GM12872 (cell line): ENCODE data around the gene GNAI2.
A peak's percentile ranks its signal among the peaks of the same experiment; 100 is the strongest.

ENCODE experiments used
- TF ChIP-seq, protein P1 (sequence below): IDR thresholded peaks from 3 replicates; pipeline ENCODE4 v1.5.1; 2011; ENCODE audit warnings: low read depth, mild to moderate bottlenecking, low read length, moderate library complexity; ENCODE audit not compliant: insufficient read depth

The GNAI2 gene

DNA sequence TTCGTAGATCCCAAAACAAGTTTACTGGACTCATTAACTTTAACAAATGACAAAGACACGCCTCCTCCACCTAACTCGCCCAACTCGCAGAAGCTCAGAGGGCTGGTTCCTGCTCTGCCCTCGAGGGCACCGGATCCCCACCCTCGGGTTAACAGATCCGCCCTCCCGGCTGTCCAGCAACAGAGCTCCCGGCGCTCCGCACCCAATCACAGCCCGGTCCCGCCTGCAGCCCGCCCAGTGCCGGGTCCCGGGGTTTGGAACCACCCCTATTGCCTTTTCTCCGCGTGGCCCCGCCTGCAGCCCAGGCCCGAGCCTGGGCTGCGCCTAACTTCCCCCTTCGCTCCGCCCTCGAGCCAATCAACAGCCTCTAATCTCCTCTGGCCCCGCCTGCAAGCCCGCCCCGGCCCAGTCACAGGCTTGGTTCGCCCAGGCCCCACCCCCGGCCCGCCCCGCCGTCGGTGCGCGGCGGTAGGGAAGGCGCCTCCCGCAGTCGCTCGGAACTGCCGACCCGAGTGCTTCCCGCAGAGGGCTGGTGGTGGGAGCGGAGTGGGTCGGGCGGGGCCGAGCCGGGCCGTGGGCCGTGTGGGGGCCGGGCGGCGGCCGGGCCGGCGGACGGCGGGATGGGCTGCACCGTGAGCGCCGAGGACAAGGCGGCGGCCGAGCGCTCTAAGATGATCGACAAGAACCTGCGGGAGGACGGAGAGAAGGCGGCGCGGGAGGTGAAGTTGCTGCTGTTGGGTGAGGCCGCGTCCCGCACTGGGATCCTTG lies at the start of gene GNAI2:
GNAI2 (plus strand) TSS at position 489 of the 768 bp plus-strand sequence; CDS start at position 621, 132 bp downstream.
- TF ChIP-seq, protein P1, sequence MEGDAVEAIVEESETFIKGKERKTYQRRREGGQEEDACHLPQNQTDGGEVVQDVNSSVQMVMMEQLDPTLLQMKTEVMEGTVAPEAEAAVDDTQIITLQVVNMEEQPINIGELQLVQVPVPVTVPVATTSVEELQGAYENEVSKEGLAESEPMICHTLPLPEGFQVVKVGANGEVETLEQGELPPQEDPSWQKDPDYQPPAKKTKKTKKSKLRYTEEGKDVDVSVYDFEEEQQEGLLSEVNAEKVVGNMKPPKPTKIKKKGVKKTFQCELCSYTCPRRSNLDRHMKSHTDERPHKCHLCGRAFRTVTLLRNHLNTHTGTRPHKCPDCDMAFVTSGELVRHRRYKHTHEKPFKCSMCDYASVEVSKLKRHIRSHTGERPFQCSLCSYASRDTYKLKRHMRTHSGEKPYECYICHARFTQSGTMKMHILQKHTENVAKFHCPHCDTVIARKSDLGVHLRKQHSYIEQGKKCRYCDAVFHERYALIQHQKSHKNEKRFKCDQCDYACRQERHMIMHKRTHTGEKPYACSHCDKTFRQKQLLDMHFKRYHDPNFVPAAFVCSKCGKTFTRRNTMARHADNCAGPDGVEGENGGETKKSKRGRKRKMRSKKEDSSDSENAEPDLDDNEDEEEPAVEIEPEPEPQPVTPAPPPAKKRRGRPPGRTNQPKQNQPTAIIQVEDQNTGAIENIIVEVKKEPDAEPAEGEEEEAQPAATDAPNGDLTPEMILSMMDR = no peak

DNA sequence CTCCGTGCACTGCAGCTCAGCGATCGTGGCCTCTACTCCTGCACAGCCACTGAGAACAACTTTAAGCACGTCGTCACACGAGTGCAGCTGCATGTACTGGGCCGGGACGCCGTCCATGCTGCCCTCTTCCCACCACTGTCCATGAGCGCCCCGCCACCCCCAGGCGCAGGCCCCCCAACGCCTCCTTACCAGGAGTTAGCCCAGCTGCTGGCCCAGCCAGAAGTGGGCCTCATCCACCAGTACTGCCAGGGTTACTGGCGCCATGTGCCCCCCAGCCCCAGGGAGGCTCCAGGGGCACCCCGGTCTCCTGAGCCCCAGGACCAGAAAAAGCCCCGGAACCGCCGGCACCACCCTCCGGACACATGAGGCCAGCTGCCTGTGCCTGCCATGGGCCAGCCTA lies 48.3 kb upstream of the GNAI2 start:
- TF ChIP-seq, protein P1 = no peak

DNA sequence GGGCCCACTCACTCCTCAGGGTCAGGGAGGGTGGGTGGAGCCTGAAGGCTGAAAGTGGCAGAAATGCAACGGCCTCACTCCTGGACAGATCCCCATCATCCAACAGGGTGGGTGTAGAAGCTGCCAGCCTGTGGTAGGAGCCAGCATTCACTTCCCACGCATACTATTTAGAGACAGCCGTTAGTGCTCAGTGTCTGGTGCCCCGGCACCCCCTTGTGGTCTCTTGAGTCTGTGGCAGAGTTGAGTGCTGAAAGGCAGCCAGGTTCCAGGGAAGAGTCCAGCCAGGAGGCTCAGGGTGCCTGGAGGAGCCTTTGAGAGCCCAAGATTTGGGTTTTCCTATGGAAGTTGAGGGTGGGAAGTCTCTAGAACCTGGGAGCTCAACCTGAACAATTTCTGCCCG lies 46.7 kb upstream of the GNAI2 start:
- TF ChIP-seq, protein P1 = peak; percentile 69

DNA sequence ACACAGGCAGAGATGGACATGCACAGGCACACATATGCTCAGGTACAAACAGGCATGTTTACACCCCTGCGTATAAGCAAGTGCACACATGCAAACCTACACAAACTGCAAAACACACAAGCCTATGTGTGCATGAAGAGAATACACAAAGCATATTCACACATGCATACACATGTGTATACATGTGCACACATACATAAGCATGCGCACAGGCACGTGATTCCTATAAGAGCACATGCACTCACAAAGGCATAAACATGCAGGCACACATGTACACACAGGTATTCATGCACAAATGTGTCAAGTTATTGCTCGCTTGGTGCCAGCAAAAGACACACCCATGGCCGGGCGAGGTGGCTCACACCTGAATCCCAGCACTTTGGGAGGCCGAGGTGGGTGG lies 46.0 kb upstream of the GNAI2 start:
- TF ChIP-seq, protein P1 = no peak

DNA sequence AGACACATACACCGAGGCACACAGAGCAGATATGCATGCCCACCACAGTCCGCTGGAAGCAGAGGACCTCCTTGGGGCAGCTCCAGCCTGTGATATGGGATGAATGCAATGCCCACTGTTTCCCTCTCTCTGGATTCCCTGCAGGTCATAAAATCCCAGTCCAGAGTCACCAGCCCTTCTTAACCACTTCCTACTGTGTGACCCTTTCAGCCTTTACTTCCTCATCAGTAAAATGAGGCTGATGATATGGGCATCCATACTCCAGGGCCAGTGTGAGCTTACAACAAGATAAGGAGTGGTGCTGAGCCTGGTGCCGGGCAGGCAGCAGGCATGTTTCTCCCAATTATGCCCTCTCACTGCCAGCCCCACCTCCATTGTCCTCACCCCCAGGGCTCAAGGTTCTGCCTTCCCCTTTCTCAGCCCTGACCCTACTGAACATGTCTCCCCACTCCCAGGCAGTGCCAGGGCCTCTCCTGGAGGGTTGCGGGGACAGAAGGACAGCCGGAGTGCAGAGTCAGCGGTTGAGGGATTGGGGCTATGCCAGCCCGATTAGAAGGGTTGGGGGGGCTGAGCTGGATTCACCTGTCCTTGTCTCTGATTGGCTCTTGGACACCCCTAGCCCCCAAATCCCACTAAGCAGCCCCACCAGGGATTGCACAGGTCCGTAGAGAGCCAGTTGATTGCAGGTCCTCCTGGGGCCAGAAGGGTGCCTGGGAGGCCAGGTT lies 44.9 kb upstream of the GNAI2 start, which contains the start of gene GNAT1:
GNAT1 (plus strand) TSS at position 675 of the 725 bp plus-strand sequence. CDS start 116 bp downstream, outside the sequence.
- TF ChIP-seq, protein P1 = no peak

DNA sequence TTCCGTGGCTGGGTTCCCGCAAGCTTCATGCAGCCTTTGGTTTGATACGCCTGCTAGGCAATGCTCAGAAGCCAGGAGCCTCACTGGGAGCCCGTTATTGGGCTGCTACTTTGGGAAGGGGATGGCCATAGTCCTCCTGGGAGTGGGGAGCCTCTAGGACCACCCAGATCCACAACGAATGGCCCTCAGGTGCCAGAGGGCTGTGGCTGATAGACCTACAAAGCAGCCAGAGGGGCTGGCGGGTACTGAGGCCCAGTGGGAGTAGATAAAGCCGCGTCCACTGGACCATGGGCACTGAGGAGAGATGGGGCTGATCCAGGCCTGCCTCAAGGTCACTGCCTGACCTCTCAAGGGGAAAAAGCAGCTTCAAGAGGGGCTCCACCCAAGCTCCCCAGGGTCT lies 43.9 kb upstream of the GNAI2 start:
- TF ChIP-seq, protein P1 = no peak

DNA sequence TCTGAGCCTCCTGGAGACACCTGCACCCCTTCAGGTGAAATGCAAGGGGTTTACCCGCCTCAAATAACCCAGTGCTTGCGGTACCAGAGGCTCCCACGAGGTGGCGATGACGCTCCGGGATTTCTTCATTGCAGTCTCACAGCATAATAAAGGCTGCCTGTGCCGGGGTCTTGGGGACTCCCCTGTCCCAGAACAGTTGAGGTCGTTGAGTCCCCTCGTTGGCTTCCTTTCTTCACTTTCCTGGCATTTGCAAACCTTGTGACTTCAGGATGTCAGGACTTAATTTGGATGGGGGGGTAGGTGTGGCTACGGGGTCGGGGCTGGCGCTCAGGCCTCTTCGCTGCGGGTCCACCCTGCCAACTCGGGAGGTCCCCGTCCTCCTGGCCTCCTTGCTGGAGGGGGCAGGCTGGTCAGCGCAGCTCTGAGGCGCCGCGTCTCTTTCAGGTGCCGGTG lies 43.3 kb upstream of the GNAI2 start:
- TF ChIP-seq, protein P1 = peak; percentile 96
